Activated CD8-positive, alpha-beta memory T cell treated with anti-CD3 and anti-CD28 coated beads, Interleukin-2, amount 10 ng/mL, durations not matched to agents 7 days and 5 days (primary cell): ENCODE data around the gene PRSS53. TPM values are rescaled to one million over a fixed set of nuclear protein-coding genes. Genes with fewer than 3 reads are reported as not detected.

Source experiments
- total RNA-seq, 2 experiments: library from RNA; stranded (reverse); gene quantifications; one replicate each; pipeline ENCODE4 v1.2.3, GENCODE V29; 2021

Gene PRSS53
- total RNA-seq, 2 experiments from 2014 or later: 5.3 to 6.6 TPM

Other genes with a start within 250 kb of the PRSS53 start
- 10 to 100 TPM; 25.6 to 26.8 TPM for gene BCL7C, start 194.9 kb downstream of the PRSS53 start, total RNA-seq
- under 1 TPM; 0.35 to 0.47 TPM for gene CTF1, start 192.3 kb downstream of the PRSS53 start, total RNA-seq
- gene FBXL19, start 165.4 kb downstream of the PRSS53 start, total RNA-seq: 10 to 100 TPM; 26.1 to 29.2 TPM
- 10 to 100 TPM; 19.5 to 20.5 TPM for gene ORAI3, start 139.9 kb downstream of the PRSS53 start, total RNA-seq
- gene SETD1A, start 131.2 kb downstream of the PRSS53 start, total RNA-seq: 10 to 100 TPM; 23.9 to 26.4 TPM
- gene HSD3B7, start 103.7 kb downstream of the PRSS53 start, total RNA-seq: 1 to 10 TPM; 6.6 to 9.7 TPM
- gene STX1B, start 78.3 kb downstream of the PRSS53 start, total RNA-seq: 1 to 10 TPM; 3.5 to 3.6 TPM
- gene STX4, start 55.4 kb downstream of the PRSS53 start, total RNA-seq: 10 to 100 TPM; 60.0 to 75.6 TPM
- gene ZNF668, start 14.7 kb downstream of the PRSS53 start, total RNA-seq: 10 to 100 TPM; 18.0 to 20.5 TPM
- gene ZNF646, start 14.5 kb downstream of the PRSS53 start, total RNA-seq: 10 to 100 TPM; 31.8 to 37.7 TPM
- gene VKORC1, start 5.9 kb upstream of the PRSS53 start, total RNA-seq: 10 to 100 TPM; 66.3 to 68.9 TPM
- gene BCKDK, start 19.4 kb upstream of the PRSS53 start, total RNA-seq: 10 to 100 TPM; 34.7 to 35.4 TPM
- 10 to 100 TPM; 54.8 to 56.1 TPM for gene KAT8, start 28.7 kb upstream of the PRSS53 start, total RNA-seq
- not detected for gene PRSS8, start 46.8 kb upstream of the PRSS53 start, total RNA-seq
- gene PRSS36, start 61.1 kb upstream of the PRSS53 start, total RNA-seq: under 1 TPM; 0.59 to 0.96 TPM
- gene FUS, start 91.2 kb upstream of the PRSS53 start, total RNA-seq: 100 to 1,000 TPM; 514 to 619 TPM
- gene PYCARD, start 113.8 kb upstream of the PRSS53 start, total RNA-seq: 10 to 100 TPM; 55.4 to 99.1 TPM
- not detected for gene TRIM72, start 125.2 kb upstream of the PRSS53 start, total RNA-seq
- gene PYDC1, start 128.2 kb upstream of the PRSS53 start, total RNA-seq: not detected
- gene ITGAM, start 171.0 kb upstream of the PRSS53 start, total RNA-seq: 10 to 100 TPM in 1 of 2 experiments, 1 to 10 TPM in 1; 8.0 to 24.1 TPM